ENCODE measurements around the gene R3HCC1L.

Gene R3HCC1L

DNA sequence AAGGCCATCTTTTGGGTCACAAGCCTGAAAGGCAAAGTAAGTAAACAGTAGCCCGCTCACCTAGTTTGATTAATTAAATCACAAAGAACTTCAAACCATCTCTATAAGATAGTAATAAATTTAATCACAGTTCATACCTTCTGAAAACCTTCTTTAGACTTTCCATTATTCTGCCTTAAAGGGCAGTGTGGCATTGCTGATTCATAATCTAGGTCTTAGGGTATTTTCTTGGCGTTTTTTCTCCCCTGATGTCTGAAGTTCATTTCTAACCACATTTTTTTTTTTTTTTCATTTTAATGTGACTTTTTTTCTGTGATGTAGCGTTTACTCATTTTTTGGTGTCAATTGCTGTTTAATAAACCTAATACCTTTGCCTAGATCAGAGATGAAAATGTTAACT lies 106.1 kb downstream of the R3HCC1L start:
- DNase-seq = no peak

DNA sequence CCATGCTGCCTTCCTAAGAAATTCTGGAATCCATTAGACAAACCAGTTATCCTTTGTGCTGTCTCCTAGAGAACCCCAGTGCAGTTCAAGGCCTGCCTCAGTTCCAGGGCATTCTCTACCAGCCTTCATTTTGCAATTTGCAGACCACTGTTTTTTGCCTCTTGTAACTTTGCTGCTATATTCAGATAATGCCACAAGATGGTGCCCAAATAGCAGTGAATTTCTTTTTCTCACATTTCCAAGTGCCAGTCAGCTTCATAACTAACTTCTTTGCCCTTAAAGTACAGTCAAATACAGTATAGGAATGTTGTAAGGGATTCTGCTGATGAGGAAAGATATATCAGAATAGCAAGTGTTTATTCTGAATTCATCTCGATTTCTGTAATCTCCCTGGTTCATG lies 108.4 kb downstream of the R3HCC1L start:
- no peak for DNase-seq

DNA sequence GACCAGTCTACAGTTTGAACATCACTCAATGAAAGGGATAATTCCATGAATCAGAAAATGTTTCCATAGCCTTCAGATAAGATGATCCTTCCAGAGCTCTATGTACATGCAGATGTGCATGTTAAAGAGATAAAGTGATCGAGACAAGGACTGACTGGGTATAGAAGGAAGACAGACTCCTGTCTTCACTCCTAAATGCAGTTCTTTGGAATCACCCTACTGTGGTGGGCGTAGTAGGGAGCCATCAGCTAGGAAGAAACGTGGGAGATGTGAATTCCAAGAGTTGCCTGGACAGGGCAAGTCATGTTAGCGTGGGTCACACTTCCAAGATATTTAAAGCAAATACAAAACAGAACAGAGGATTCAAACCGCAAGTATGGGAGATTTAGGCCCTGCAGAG lies 109.7 kb downstream of the R3HCC1L start:
- no peak for DNase-seq

DNA sequence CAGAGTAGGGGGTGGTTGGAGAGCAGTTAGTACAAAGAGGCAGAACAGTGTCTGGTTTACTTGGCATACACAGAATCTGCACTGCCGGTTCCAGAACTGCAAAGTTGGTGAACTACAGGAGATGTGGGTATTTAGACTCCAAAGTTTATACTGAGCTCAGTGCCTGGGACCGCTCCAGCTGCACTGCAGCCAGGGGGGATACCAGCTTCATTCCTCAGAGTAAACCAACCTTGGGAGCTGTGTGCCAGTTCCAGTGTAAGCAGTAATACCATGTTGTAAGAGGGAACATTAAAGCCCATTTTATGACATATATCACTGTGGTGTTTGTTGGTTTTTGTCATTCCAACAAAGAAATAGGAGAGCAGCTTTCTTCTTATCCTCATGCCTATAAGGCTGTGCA lies 110.1 kb downstream of the R3HCC1L start:
- no peak for DNase-seq

DNA sequence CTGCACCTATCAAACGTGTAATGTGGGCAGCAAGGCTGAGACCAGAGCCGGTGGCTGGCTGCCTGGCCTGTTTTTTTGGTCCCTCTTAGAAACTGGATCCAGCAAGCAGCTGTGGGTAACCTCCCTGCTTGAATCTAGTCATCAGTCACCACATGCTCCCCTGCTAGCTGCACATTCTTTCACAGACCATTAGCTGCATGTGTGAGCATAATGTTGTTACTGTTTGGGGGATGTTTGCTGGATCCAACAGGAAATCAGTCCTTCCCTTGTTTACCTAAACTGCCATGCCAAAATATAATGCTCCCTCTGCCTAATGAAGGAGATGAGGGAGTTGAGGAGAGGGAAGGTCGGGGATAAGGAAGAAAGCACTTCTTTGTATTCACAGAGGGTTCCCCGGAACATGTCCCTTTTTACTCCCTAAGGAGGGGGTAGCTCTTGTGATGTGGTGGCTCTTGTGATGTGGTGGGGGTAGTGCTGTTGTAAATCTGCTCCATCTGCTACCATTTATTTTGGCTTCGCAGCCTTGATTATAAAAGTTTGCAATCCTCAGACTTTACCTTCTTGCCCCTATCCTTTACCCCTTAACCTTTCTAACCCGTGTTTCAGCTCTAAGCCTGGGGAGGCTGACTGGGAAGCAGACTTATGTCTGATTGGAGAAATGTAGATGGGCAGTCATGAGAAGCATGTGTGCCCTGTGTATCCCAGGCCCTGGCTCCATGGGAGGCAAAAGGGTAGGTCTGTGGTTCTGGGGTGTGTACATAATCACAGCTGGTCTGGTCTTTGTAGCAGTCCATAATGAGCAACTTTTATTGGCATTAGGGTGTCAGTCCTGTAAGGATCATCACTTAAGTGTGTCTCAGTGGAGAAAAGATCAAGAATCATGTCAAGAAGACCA lies 112.7 kb downstream of the R3HCC1L start:
- DNase-seq = no peak

DNA sequence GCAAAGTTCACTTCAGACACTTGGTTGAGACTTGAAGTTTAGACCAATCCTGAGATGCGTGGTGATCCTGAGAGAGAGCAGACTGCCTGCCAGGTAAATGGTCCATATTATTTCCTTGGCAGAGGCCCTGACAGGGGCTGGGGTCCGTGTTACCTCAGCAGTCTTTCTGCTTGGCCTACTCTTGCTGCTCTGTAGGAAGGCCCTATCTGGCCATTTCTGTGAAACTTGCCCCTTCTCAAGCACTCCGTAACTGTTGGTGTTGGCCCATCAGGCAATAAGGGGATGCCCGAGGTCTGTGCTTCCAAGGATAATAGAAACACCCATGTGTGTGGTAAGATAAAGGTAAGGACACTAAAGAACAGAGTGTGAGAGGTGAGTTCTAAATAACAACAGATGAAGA lies 113.6 kb downstream of the R3HCC1L start:
- DNase-seq = no peak

DNA sequence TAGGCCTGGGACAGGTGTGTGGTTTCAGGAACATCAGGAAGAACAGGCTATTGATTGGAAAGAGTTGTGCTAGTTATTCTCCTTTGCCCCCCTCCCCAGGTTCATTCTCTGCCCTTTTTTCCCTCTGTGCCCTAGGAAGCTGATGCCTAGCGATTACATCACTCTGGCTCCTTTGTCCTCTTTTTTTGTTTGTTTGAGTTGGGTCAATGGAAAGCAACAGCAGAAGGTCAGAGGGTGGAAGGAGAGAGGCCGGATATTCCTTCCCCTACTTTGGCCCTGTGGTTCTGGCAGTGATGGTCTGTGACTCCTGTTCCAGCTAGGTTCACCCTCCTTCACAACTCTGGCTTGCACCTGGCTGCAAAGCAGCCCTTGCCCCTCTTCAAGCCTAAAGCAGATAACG lies 114.7 kb downstream of the R3HCC1L start:
- DNase-seq = no peak

DNA sequence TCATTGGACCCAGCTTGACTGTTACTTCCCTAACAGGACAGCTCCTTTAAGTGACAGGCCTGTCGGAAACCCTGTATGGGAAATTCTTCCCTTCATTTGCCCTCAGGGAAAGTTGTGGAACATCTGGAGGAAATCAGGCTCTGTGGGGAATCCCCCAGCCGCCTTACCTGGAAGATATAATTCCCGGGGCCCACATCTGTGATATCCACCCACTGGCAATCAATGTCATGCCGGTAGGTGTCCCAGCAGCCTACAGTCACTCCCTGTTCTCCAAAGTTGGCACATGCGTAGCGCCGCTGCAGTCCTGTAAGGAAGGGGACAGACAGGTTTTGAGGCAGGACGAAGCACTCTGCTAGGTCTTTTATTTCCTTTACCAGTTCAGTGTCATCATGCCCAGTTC lies 116.9 kb downstream of the R3HCC1L start:
- DNase-seq = no peak

DNA sequence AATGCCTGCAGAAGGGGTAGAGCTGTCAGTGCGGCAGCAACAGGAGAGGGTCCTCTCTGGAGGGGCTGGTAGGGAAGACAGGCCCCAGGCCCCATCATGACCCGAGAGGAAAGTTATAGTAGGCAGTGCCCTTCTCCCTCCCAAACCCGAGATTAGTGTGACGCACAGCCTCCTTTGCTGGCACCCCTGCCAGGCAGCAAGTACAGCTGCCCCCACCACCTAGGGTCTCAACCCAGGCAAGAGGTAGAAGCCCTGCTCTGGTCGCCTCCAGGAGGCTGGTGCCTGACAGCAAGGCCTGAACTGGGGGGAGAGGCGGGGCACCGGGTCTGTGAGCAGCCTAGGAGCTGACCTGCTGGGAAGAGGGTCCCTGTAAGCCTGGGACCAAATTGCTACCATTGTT lies 118.0 kb downstream of the R3HCC1L start:
- DNase-seq = no peak

DNA sequence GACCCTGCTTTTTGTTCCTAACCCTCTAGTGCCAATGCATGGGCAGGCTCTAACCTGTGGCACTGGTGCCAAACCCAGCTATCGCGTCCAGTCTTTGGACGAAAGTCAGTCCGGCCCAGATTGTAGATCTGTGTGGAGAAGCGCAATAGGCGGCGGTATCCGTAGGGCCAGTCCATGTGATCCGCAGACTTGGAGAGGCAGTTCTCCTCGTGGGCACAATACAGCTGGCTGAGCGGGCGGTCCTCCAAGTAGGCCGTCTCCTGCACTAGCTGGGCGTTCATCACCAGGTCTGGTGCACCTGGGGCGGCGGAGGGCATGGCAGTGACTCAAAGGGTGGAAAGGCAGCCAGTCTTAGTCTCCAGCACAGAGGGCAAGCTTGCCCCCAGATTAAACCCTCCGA lies 119.0 kb downstream of the R3HCC1L start:
- DNase-seq = no peak

DNA sequence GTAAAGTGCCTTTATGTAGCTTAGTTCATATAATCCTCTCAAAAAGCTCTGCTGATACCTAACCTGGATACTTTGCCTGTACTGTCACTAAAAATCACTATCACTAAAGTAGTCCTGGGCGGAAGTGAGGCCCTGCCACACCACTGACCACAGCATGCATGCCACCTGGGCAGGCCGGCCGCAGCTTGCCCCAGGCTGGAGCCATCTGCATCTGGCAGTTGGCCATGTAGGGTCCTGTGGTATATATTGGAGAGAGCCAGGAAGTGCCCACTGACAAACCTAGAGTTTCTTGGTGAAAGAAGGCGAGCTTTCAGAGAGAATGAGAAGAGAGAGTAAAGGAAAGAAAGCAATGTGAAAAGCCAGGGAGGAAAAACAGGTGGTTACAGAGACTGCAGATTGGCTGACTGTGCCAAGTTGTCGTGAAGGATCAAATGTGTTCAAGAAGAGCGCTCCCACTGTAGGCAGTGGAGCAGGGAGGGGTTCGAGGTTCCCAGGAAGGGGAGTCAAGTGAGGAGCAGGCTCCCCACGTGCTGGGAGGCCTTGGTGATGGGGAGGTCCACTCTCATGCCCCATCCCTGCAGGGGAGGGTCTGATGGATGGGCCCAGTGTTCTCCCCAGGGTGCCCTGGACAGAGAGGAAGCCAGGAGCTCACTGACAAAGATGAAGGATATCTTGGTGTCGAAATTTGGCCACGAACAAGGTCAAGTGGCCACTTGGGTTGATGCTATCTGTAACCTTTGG lies 119.9 kb downstream of the R3HCC1L start:
- DNase-seq = no peak

DNA sequence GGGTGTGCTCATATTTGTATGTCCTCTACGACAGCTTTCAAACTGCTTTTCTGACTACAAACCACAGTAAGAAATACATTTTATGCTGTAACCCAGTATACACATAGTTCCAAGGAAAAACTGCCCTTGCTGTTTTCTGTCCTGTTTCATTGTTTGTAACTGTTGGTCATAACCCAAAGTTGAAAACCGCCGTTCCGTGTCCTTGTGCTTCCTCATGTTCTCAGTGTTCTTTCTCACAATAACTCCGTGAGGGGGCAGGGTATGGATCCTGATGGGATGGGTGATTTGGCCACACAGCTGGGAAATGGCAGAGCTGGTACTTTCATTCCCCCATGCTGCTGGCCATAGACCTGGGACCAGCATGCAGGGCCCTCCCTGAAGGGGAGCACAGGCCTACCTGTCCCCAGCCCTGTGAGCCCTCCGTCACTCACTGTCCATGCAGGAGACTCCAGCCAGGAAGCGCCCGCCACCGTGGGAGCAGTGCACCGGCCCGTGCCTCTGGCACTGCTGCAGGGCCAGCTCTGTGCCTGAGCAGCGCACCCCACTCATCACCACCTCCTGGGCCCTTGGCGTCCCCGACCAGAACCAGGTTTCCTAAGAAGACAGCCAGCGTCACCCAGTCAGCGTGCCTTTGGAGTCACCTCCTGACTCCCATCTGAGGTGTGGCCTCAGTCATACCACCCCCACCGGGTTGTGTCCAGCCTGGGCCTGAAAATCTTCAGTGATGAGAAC lies 120.9 kb downstream of the R3HCC1L start:
- no peak for DNase-seq

DNA sequence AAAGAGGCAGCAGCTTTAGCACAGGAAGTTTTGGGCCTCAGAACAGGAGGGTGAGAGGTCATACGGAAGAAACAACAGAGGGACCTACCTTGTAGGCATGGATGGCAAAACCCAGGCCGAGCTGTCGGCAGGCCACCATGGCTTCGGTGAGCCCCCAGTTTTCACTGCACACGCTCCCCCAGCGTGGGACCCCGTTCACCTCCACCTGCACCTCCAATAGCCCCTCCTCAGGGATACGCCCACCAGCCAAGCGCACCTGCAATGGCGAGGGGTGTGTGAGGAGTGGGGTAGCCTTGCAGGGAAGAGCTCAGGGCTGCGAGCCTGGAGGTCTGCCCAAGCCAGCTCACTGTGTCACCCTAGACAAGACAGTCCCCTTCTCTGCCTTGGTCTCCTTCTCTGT lies 122.2 kb downstream of the R3HCC1L start:
- no peak for DNase-seq

DNA sequence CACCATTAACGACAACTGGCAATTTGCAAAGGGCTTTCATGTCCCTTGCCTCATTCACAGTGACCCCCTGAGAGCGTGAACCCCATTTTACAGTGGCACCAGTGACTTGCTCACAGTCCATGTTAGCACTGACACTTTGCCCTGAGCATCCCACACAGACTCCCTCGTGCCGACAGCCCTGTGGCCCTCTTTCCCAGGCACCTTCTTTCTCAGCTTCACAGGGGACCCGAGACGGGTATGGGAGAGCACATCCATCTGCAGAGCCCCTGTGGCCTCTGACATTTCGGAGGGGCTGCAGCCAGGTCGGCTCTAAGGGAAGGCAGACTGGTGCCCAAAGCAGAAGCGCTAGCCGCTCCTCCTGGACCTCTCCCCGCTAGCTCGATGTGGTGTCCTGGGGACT lies 122.7 kb downstream of the R3HCC1L start:
- DNase-seq = no peak

DNA sequence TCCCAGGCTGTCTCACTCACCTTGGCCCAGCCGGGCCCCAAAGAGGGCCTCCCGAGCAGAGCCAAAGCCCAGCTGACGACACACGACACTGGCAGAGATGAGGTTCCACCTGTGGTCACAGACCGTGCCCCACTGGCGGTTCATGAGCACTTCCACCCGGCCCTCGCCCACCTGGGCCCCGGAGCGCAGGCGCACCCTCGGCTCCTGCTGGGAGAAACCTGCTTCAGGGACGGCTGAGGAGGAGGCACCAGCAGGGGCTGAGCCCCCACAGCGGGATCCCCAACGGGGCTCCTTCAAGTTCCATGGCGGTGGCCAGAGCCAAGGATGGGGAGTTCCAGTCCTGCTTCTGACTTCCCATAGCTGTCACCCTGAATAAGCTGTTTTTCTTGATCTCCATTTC lies 123.5 kb downstream of the R3HCC1L start:
- DNase-seq = no peak

DNA sequence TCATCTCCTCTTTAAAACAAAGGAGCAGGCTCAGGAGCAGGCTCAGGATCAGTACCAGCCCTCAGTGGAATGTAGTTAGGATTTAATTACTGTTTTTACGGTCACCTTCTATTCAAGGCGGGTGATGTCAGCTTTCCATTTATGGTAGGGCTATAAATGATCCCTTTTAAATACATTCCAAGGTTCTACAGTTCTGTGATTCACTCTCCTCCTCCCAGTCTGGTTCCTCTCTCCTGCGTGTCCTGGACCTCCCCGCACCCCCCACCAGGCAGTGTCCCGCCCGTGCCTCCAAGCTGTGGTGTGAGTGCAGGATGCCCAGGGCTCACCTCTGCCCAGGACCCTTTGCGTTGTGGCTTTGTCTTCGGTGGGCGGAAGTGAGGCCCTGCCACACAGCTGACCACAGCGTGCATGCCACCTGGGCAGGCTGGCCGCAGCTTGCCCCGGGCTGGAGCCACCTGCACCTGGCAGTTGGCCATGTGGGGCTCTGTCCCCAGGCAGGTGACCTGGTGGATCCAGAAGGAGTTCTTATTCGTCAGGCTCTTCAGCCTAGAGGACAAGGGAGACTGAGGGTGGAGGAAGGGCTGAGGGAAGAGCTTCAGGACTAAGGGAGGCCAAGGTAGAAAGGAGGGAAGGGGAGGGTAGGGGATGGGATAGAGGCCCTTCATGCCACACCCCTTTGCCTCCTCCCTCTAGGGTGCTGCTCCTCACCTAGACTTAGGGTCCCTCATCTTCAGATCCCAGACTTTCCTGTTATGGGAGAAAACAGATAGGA lies 124.4 kb downstream of the R3HCC1L start:
- no peak for DNase-seq

DNA sequence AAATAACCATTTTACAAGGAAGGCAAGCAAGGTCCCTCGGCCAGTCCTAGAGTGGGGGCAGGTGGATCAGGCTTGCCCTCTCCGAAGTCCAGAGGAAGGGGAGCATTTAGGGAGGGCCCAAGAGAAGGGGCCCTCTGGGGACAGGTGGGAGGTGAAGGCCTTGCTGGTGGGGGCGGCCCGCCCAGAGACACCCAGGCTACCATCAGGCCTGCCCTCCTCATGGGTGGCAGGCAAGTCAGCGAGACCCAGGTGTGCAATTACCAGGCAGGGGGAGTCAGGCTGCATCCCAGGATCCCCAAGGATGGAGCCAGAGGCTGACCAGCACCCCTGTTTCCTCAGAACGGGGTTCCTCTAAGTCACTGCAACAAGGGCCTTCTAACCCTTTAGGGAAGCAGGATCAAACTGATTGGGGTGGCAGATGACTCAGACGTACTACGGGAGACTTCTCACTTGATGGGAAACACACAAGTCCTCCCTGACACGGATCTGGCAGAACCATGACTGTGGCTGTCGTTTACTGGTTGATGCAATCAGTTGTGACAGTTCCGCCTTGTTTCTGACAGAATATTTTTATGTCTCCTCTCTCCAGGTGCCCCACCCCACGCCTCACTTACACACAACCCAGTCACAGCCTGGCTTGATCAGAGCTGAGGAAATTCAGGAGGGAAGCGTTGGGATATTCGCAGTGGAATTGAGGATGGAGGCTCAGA lies 125.3 kb downstream of the R3HCC1L start:
- DNase-seq = no peak

DNA sequence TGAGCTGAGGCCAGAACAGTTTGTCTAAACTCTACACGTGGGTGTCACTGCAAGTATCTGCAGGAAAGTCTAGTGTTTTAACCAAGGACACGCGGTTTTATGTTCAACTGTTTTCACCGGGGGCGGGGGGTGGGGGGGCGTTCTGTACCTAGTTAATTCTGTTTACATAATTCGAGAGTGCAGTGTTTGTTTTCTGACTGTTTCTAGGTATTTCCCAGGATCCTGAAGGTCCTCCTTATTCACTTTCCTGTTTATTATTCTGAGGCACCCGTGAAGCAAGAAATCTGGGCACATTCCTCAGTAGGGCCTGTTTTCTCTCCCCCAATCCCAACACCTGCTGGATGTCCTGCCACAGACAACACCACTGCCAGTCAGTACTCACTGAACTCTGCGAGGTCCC lies 125.9 kb downstream of the R3HCC1L start:
- no peak for DNase-seq

DNA sequence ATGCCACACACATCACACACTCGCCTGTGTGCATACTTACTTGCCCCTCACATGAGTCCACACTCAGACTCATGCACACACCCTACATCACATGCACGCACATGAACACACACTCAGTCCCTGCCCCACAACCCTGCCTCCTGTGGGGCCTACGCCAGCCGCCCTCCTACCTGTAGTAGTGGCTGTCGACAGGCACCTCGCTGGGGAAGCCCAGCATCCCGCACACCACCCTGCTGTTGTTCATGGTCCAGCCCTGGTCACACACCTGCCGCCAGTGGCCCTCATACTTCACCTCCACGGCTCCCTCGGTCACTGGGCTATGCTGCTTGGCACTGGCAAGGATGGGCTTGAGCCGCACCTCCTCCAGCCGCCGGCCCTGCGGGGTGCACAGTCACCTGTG lies 126.3 kb downstream of the R3HCC1L start:
- no peak for DNase-seq

DNA sequence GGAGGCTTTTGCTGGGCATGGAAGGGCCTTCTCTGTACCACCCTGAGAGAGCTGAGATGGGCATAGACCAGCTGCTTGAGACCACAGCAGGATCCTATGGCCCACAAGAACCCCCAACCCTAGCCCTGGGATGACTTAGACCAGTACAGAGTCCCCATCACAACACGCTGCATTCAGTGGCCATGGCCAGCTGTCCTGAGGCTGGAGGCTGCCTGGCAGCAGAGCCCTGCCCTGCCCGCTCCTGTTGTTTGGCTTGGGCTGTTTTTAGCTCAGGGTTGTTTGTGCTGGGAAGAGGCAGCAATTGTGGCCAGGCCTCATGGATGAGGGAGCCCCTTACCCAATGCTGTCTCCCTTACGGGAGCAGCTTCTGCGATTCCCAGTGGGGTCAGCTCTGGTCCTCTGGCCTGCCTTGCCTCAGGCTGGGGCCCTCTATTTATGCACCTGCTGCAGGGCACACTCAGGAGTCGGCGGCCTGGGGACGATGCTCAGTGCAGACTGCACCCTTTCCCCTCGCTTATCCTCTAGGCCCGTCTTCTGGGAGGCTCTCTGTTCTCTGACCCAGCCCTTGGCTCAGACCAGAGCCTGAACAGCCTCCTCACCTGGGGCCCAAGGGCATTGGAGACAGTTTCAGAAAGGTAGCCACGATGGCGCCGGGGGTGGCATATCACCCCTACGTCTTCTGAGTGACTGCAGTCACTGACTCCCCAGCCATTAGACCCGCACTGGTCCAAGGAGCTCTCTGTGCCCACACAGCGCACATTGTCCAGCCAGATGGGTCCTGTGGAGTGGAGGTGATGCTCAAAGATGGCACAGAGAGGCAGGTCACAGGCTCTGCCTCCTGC lies 127.2 kb downstream of the R3HCC1L start:
- no peak for DNase-seq

DNA sequence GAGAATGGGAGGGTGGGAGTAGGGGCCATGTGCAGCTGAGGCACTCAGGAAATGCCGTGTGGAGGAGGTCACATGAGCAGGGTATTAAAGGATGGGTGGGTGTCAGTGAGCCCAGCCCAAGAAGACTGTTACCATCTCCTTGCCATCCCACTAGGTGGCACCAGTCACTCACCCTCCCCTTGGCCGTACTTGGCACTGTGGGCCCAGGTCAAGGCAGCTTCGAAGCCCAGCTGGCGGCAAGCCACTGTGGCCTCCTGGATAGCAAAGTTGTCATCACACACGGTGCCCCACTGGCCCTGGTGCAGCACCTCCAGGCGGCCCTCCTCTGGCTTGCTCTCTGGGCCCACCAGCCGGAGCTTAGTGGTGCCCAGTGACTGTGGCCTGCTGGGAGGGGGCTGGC lies 128.1 kb downstream of the R3HCC1L start:
- DNase-seq = peak; percentile 43

Data from activated CD4-positive, alpha-beta T cell treated with anti-CD3 and anti-CD28 coated beads, Interleukin-2, Interleukin-6, amounts not matched to agents 100 ng/mL and 50 ng/mL, durations not matched to agents 16 hours and 8 hours (primary cell).